RWPE1 (cell line): ENCODE measurements around the gene WRAP73.

Experiments
- CTCF ChIA-PET: fragments of 350-600 bp; sonication (Branson Sonifier 250); formaldehyde crosslinking; extraction: SDS; loops from one replicate; lab custom pipeline; 2021; lab: Yijun Ruan, JAX
- POLR2A ChIA-PET: fragments of 400-600 bp; formaldehyde crosslinking; extraction: SDS; loops from one replicate; lab custom pipeline; 2020; ENCODE audit warnings: antibody characterized with exemption; ENCODE audit not compliant: low non-redundant PET; lab: Yijun Ruan, JAX
- DNase-seq: peaks from one replicate; pipeline ENCODE4 v3.0.0; 2012; ENCODE audit warnings: low spot score
- H3K27ac ChIP-seq: fragments of 450-650 bp; 2 replicates; pipeline ENCODE4 v1.5.1; 2017
- CTCF ChIP-seq: fragments of 450-650 bp; conservative IDR thresholded peaks from 2 replicates; pipeline ENCODE4 v1.5.1; 2017; ENCODE audit warnings: low read depth, mild to moderate bottlenecking

The WRAP73 gene

DNA sequence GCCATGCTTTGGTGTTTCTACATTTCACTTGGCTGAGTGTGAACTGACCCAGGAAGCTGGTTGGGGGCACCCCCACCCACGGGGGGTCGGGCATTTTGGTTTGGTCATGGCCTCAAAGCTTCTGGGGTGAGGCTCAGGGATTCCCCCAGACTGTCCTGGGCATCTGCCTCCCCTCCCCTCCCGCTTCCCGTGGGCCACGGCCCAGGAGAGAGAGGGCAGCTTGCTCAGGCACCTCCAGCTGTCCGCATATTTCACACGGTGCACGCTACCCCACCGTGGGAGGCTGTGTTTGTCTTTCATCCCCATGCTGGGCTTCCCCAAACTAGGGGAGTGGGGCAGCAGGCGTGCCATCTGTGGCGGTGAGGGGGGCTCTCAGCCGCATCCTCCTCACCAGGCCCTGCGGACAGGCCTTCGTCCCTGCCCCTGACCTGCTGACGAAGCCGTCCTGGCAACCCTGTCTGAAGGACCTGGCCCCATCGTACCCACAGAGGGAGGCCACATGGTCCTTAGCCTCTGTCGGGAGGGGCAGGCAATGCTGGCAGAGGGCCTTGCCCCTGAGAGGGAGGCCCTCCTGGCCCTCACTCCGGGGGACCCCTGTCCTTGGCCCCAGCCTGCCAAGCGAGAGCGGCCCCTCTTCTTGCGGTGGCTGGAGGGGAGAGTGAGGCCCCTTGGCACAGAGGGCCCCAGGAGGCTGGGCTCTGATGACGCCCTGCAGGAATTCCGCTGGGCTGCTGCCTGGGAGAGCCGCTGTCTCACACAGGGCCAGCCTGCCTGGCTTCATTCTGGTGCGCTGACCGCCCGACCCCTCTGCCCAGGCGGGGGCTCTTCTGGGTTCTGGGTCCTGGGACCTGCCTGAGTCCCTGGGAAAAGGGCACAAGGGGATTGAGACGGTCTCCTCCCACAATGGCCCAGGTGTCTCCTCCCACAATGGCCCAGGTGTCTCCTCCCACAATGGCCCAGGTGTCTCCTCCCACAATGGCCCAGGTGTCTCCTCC lies 24.5 kb upstream of the WRAP73 start:
- CTCF ChIA-PET = no interaction called here
- H3K27ac ChIP-seq = no peak overlapping the region
- POLR2A ChIA-PET = no interaction called here
- no peak for TF ChIP-seq CTCF
- no peak for DNase-seq

DNA sequence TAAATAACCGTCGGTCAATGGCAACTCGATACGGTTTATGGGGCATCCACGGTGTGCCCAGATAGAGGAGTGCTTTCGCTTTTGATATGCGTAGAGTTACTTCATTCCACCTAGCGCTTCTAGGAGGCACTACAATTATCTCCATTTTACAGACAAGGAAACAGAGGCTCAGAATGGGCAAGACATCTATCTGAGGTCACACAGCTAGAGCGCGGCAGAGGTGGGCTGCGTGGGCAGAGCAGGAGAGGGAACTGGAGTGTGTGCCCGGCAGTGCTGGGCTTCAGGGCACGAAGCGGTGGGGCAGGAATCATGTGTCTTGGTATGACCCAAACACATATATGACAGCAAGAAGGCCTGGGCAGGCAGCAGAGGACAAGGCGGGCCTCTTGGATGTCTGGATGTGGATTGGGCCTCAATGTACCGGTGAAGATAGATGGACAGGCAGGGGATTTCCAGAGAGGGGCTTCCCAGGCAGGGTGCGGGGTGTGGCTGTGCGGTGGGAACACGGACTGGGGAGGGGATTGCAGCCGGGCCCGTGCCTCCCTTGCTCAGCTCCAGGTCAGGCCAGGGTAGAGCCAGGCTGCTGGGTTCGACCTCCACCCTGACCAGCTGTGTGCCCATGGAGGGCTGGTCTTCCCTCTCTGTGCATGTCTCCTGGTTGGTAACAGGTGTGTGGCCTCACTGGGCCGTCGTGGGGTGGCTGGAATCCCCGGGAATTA lies 23.6 kb upstream of the WRAP73 start:
- TF ChIP-seq CTCF = no peak
- CTCF ChIA-PET = interaction anchor here (0.9 kb wide), 1 partner anchor 51 kb away, joined by 4 read pairs; no protein-coding TSS in a partner anchor
- POLR2A ChIA-PET = no interaction called here
- H3K27ac ChIP-seq = no peak overlapping the region
- no peak for DNase-seq

GRCh38 chr1:3672971-3673361 lies 23.1 kb upstream of the WRAP73 start:
- no peak for DNase-seq
- no peak overlapping the region for H3K27ac ChIP-seq
- ChIA-PET CTCF (interaction anchor here (0.8 to 0.9 kb wide), 2 partner anchors 51 to 197 kb away, joined by 3 to 4 read pairs; no protein-coding TSS in a partner anchor), POLR2A (interaction anchor here (0.8 kb wide), 1 partner anchor 21 kb away, joined by 5 read pairs; the partner anchor contains the start of gene TP73)
- no peak for TF ChIP-seq CTCF

GRCh38 chr1:3672231-3672970 lies 22.5 kb upstream of the WRAP73 start:
- H3K27ac ChIP-seq = peak overlapping the region; percentile 61
- no peak for DNase-seq
- ChIA-PET POLR2A (interaction anchor here (0.8 kb wide), 1 partner anchor 20 kb away, joined by 5 read pairs; the partner anchor contains the start of gene TP73), CTCF (interaction anchor here (0.6 to 0.8 kb wide), 2 partner anchors 8 to 198 kb away, joined by 3 read pairs; no protein-coding TSS in a partner anchor)
- no peak for TF ChIP-seq CTCF

- no peak for DNase-seq
- ChIA-PET CTCF (no interaction called here), POLR2A (interaction anchor here (0.6 kb wide), 1 partner anchor 10 kb away, joined by 3 read pairs; no protein-coding TSS in a partner anchor)
- TF ChIP-seq CTCF = no peak
- peak overlapping the region; percentile 61 for H3K27ac ChIP-seq
These were observed 21.7 kb upstream of the WRAP73 start for GRCh38 chr1:3671371-3672180.
